Left lung (tissue), 10 donors: Measurements from ENCODE around the gene KCNIP2. TPM values are rescaled to one million over a fixed set of nuclear protein-coding genes. Genes with fewer than 3 reads are reported as not detected.

Source experiments
- ATAC-seq: fragments of 200-7000 bp; cut with Tn5 transposase; one replicate; pipeline ENCODE4 v1.9.1; 2020; ENCODE audit warnings: moderate library complexity
- DNase-seq, 4 donors: peaks; one replicate each; pipeline ENCODE4 v3.0.0-alpha.2; 2013 to 2020
- H3K27ac ChIP-seq, 2 donors: fragments of 200-600 bp; sonication (generic) in 1 of 2; one replicate each; pipeline versions ENCODE4 v1.5.0 to v1.8.0; 2020 to 2021
- H3K27me3 ChIP-seq, 2 donors: fragments of 200-600 bp; sonication (generic) in 1 of 2; one replicate each; pipeline versions ENCODE4 v1.5.0 to v1.8.0; 2020 to 2021
- H3K36me3 ChIP-seq, 2 donors: fragments of 200-600 bp; sonication (generic) in 1 of 2; one replicate each; pipeline versions ENCODE4 v1.5.0 to v1.8.0; 2020 to 2021
- H3K4me1 ChIP-seq, 2 donors: fragments of 200-600 bp; one replicate each; pipeline ENCODE4 v1.8.0; 2021
- H3K4me3 ChIP-seq, 2 donors: fragments of 200-600 bp; sonication (generic) in 1 of 2; one replicate each; pipeline versions ENCODE4 v1.5.0 to v1.8.0; 2020 to 2021; ENCODE audit warnings: mild to moderate bottlenecking in 1 of 2
- H3K9me3 ChIP-seq, 2 donors: fragments of 200-600 bp; sonication (generic) in 1 of 2; one replicate each; pipeline versions ENCODE4 v1.5.0 to v1.8.0; 2020 to 2021
- intact Hi-C, 2 donors: fragments of 100-400 bp; cut with DNase I; formaldehyde crosslinking; loops; one replicate each; pipeline versions ENCODE4 v1.11.2 to v1.14.2; 2022
- polyA plus RNA-seq, 6 donors: library from polyadenylated mRNA; unstranded; fragments of 120-200 nt; gene quantifications; one replicate each; pipeline ENCODE4 v1.2.1, GENCODE V29; 2013; ENCODE audit not compliant: insufficient read length in 6 of 6
- total RNA-seq, 2 donors: library from RNA; stranded (reverse); fragmentation: NEBNext Ultra II Directional; extraction: Animal tissue kit (Norgen Biotek cat#: 25700); gene quantifications; one replicate each; pipeline ENCODE4 v1.2.1, GENCODE V29; 2021
- TF ChIP-seq, protein P1 (sequence below), 2 donors: fragments of 200-600 bp; sonication (generic) in 1 of 2; IDR thresholded peaks; one replicate each; pipeline versions ENCODE4 v1.5.0 to v1.8.0; 2021; ENCODE audit warnings: antibody characterized with exemption in 2 of 2
- donor health status: DM: no; HTN: yes; CAD: no.
- donor health status: DM: no; HTN: no; CAD: no.

Gene KCNIP2
- total and polyA plus RNA-seq, 8 donors: 2.2 to 9.0 (median 7.8) TPM

DNA sequence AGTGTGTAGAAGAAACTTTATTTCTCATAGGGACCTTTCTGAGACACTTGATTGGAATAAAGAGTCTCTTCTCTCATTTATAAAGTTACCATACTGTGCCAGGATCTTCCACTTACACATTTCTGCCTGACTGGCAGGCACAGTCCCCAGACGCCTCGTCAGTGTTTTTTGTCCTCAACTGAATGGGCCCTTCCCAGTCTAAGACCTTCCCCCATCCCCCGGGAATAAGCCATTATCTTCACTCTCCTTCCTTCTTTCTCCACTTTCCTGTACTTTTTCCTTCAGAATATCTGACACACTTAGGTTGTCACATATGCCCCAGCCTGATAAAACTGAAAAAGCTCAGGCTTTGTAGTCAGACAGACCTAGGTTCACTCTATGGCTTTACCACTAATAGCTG is 35.3 kb upstream of the KCNIP2 start:
- Histone ChIP-seq H3K9me3 (no peaks in the 10 kb centered on the region), H3K36me3 (peaks cover 0 to 13% of the 10 kb centered on the region in 2 donors), H3K27me3 (no peaks in the 10 kb centered on the region), H3K27ac (no peak overlapping the region), H3K4me3 (no peak overlapping the region), H3K4me1 (no peaks in the 10 kb centered on the region)
- ATAC-seq (no peak), DNase-seq (no peak)
- intact Hi-C loops: no loop called here
- TF ChIP-seq, protein P1, sequence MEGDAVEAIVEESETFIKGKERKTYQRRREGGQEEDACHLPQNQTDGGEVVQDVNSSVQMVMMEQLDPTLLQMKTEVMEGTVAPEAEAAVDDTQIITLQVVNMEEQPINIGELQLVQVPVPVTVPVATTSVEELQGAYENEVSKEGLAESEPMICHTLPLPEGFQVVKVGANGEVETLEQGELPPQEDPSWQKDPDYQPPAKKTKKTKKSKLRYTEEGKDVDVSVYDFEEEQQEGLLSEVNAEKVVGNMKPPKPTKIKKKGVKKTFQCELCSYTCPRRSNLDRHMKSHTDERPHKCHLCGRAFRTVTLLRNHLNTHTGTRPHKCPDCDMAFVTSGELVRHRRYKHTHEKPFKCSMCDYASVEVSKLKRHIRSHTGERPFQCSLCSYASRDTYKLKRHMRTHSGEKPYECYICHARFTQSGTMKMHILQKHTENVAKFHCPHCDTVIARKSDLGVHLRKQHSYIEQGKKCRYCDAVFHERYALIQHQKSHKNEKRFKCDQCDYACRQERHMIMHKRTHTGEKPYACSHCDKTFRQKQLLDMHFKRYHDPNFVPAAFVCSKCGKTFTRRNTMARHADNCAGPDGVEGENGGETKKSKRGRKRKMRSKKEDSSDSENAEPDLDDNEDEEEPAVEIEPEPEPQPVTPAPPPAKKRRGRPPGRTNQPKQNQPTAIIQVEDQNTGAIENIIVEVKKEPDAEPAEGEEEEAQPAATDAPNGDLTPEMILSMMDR (IDR thresholded peaks at IDR 0.05): no peak

DNA sequence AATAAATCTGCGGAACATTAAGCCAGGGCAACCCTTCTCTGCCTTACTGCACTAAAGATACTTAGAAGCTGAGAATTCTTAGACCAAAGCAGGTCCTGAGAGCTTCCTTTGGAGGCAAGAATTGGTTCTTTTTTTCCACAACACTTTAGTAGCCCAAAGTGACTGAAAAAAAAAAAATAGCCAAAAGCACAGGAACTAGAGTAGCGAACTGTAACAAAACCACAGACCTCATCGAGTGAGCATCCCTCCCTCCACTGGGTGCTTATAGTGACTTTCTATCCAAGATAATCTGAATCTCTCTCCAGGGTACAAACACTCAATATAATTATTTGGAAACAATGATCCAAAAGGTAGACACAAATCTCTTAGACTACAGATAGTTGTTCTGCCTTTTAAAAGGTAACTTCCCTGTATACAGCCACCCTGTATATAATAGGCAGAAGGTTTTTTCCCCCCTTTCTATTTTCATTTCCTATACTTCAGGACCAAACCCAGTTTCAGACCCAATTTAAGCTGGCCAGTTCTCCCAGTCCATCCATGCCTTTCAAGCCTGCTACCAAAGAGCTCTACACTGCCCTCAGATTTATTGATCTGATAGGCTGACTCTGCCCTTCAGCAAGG is 31.6 kb upstream of the KCNIP2 start:
- Histone ChIP-seq H3K4me1 (no peaks in the 10 kb centered on the region), H3K36me3 (peaks cover 0 to 17% of the 10 kb centered on the region in 2 donors), H3K27ac (no peak overlapping the region), H3K9me3 (no peaks in the 10 kb centered on the region), H3K4me3 (no peak overlapping the region), H3K27me3 (no peaks in the 10 kb centered on the region)
- intact Hi-C loops: no loop called here
- ATAC-seq (no peak), DNase-seq (no peak)
- TF ChIP-seq, protein P1 (IDR thresholded peaks at IDR 0.05): no peak

DNA sequence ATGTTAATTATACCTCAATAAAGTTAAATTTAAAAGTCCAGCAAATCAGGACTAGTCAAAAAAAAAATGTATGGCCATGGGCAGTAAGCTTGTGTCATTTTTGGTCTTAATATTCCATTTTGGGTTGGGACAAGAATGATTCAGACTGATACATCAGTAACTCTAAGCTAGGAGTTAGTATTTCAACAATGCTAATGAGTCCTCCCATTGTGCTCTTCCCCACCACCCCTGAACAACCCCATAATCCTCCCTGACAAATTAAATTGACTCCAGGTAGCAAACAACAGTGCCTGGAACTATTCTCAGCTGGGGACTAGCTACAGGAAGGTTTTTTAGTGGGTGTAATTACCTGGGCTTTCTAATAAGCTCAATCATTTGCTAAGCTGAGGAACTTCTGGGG is 30.7 kb upstream of the KCNIP2 start:
- TF ChIP-seq, protein P1 (IDR thresholded peaks at IDR 0.05): no peak
- Histone ChIP-seq H3K9me3 (no peaks in the 10 kb centered on the region), H3K27ac (no peak overlapping the region), H3K4me3 (no peak overlapping the region), H3K27me3 (no peaks in the 10 kb centered on the region), H3K4me1 (no peaks in the 10 kb centered on the region), H3K36me3 (peaks cover 0 to 11% of the 10 kb centered on the region in 2 donors)
- no peak for DNase-seq
- intact Hi-C loops: no loop called here
- no peak for ATAC-seq

DNA sequence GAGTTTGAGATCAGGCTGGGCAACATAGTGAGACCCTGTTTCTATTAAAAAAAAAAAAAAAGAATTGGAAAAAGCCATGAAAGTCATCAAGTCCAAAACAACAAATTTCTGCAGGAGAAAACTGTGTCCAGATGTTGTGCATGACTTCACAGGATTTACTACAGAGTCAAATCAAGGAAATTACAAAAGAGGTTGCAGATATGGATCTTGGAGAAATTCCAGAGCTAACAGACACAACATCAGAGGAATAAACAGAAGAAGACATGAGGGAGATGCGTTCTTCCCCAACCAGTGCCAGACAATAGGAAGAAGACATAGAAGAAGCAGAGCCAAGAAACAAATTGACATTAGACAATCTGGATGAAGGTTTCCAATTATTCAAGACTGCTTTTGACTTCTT is 24.3 kb upstream of the KCNIP2 start:
- DNase-seq (no peak), ATAC-seq (no peak)
- Histone ChIP-seq H3K4me1 (no peaks in the 10 kb centered on the region), H3K27ac (no peak overlapping the region), H3K27me3 (no peaks in the 10 kb centered on the region), H3K4me3 (no peak overlapping the region), H3K36me3 (peaks cover 0 to 5% of the 10 kb centered on the region in 2 donors), H3K9me3 (no peaks in the 10 kb centered on the region)
- intact Hi-C loops: no loop called here
- TF ChIP-seq, protein P1 (IDR thresholded peaks at IDR 0.05): no peak

DNA sequence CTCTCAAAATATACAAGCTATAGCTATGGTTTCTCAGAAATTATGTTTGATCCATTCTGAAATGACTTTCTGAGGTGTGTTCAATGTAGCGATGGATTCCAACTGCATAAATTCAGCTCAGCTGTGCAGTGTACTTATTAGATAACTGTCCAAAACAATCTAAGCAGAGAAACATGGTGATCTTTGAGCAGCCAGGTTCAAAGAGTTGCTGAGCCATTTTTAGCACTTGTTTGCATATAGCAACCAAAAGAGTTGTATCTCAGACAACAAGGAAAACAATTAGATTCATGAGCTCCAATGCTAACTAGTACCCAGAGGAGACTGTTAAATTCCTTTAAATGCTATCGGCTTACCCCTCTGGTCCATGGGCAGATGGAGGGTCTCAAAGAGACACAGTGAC is 15.9 kb upstream of the KCNIP2 start:
- no peak for ATAC-seq

More for the DNA sequence above, 15.9 kb upstream of the KCNIP2 start:
- no peak overlapping the region for H3K27ac ChIP-seq
- H3K4me1 ChIP-seq: no peaks in the 10 kb centered on the region
- TF ChIP-seq, protein P1 (IDR thresholded peaks at IDR 0.05): no peak
- intact Hi-C loops: no loop called here
- no peaks in the 10 kb centered on the region for H3K27me3 ChIP-seq
- H3K36me3 ChIP-seq: peaks cover 0 to 10% of the 10 kb centered on the region in 2 donors
- H3K4me3 ChIP-seq: no peak overlapping the region
- DNase-seq: no peak
- peaks cover 0 to 9% of the 10 kb centered on the region in 2 donors for H3K9me3 ChIP-seq
